ENCODE results near the gene PLEKHA6. TPM values are rescaled to one million over a fixed set of nuclear protein-coding genes. Genes with fewer than 3 reads are reported as not detected.

The PLEKHA6 gene
- total RNA-seq, 4 donors from 2014 or later, result 1.5 to 2.0 (median 1.6) TPM

DNA sequence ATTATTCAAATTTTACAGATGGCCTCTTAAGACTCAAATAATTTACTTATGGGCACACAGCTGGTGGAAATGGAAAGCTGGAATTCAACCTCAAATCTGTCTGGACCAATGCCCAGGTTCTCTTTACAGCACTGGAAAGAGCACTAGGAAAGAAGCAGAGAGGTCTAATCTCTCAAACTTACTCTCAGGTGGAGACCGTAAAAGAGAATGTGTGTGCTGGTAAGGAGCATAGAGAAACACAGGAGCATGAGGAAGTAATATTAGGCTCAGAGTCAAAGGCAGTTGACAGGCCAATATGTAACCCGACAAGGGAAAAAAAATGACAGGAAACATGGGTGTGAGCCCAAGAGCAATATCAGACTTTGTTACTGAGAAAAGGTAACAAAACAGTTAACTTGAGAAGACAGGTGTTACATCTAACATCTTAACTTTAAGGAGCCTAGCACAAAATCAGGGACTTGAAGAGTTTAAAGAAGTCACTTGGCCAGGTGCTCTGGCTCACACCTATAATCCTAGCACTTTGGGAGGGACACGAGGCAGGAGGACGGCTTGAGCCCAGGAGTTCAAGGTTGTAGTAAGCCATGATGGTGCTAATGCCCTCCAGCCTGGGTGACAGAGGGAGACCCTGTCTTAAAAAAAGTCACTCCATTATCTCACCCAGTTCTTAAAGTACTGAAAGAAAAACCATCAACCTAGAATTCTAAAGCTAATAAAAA, 31.2 kb upstream of the PLEKHA6 start:
- TF ChIP-seq CTCF (IDR thresholded peaks at IDR 0.05; ENCODE audit: low read depth), result no peak

GRCh38 chr1:204385727-204386126, 26.0 kb upstream of the PLEKHA6 start:
- TF ChIP-seq CTCF (IDR thresholded peaks at IDR 0.05; ENCODE audit: low read depth), result no peak

GRCh38 chr1:204384636-204385352, 25.1 kb upstream of the PLEKHA6 start:
- TF ChIP-seq CTCF (IDR thresholded peaks at IDR 0.05; ENCODE audit: low read depth), result no peak

DNA sequence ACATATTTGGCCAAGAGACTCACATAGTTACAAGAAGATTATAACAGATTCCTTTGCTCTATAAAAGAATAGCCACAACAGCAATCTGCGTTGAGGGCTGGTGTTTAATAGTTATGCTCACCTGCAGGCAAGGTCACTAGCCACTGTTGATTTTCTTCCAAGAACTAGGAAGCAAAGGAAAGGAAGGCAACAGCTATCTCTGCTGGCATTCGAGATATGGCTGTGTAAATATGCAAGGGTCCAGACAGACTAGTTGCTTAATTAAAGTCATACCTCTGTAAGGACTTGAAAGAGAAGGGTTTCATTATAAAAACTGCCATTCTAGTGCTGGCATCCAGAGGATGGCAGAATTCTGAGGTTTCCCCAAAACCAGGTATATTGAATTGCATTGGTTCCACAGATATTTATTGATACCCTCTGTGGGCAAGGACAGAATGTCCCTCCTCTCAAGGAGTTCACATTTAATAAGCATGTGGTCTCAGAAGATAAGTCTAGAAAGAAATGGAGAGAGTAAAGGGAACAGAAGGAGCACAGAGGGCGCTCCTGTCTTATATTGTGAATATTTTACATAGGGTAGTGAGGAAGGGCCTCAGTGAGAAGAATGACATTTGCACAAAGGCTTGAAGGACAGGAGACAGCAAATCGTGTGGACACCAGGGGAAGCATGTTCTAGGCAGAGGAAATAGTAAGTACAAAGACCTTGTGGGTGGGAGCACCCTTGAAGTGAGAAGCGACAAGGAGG, 23.6 kb upstream of the PLEKHA6 start:
- no peak for TF ChIP-seq CTCF (IDR thresholded peaks at IDR 0.05; ENCODE audit: low read depth)

GRCh38 chr1:204382714-204383083, 23.0 kb upstream of the PLEKHA6 start:
- no peak for TF ChIP-seq CTCF (IDR thresholded peaks at IDR 0.05; ENCODE audit: low read depth)

DNA sequence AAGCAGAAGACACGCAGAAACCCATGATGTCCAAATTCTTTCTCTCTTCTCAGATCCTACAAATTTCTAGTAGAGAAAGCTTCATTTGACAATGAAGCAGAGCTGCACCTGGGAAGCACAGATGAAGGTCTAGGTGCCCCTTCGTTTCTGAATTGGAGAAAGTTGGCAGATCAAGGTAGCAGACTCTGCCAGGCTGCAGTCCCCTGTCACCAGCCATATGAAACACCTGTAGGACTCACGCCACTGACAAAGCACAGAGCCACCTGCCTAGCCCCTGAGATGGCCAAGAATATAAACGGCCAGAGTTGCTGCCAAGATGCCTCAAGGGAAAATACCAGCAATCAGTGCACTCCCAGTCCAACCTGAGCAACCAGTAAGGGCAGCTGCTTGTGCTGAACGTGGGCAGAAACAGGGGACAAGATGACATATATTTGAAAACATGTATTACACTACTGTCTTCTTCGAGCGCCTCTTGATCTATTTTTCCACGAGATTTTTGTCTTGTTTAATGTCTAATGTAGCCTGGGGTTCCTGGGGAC, 20.6 kb upstream of the PLEKHA6 start:
- no peak for TF ChIP-seq CTCF (IDR thresholded peaks at IDR 0.05; ENCODE audit: low read depth)

Measured in subcutaneous adipose tissue (tissue), 4 donors.